NB4 (cell line): ENCODE data around the gene CDC73.

Experiments used
- DNase-seq: peaks from one replicate; pipeline ENCODE4 v3.0.0; 2010; ENCODE audit warnings: low read depth
- H3K4me3 ChIP-seq: one replicate; pipeline ENCODE4 v1.5.1; 2011; ENCODE audit warnings: mild to moderate bottlenecking, low read depth, low read length, moderate library complexity
- CTCF ChIP-seq: IDR thresholded peaks from one replicate; pipeline ENCODE4 v1.5.1; 2012; ENCODE audit warnings: low read depth, low read length
- MAX ChIP-seq: IDR thresholded peaks from 2 replicates; pipeline ENCODE4 v1.6.1; 2011; ENCODE audit warnings: low read depth, low read length
- MYC ChIP-seq: IDR thresholded peaks from 2 replicates; pipeline ENCODE4 v1.6.1; 2011; ENCODE audit warnings: low read depth, low read length
- POLR2A ChIP-seq: IDR thresholded peaks from 2 replicates; pipeline ENCODE4 v1.6.1; 2011; ENCODE audit warnings: mild to moderate bottlenecking; ENCODE audit not compliant: insufficient read length; ENCODE audit errors: extremely low read depth

Gene CDC73

GRCh38 chr1:193142409-193142808, 20.6 kb downstream of the CDC73 start:
- no peak overlapping the region for H3K4me3 ChIP-seq
- TF ChIP-seq MYC: no peak

GRCh38 chr1:193143285-193143684, 21.5 kb downstream of the CDC73 start:
- H3K4me3 ChIP-seq: no peak overlapping the region
- DNase-seq: no peak
- TF ChIP-seq CTCF (no peak), MAX (no peak), MYC (no peak), POLR2A (no peak)

More at GRCh38 chr1:193142409-193142808, 20.6 kb downstream of the CDC73 start:
- no peak for DNase-seq

GRCh38 chr1:193144361-193144938, 22.6 kb downstream of the CDC73 start:
- DNase-seq: no peak
- no peak overlapping the region for H3K4me3 ChIP-seq
- TF ChIP-seq MYC (no peak), POLR2A (no peak), CTCF (no peak), MAX (no peak)

GRCh38 chr1:193144999-193145398, 23.2 kb downstream of the CDC73 start:
- DNase-seq: no peak
- H3K4me3 ChIP-seq: no peak overlapping the region
- TF ChIP-seq MYC (no peak), CTCF (no peak), MAX (no peak), POLR2A (no peak)

- DNase-seq: no peak
- no peak for TF ChIP-seq MAX
- TF ChIP-seq POLR2A: no peak
- no peak for TF ChIP-seq MYC
- TF ChIP-seq CTCF: no peak
- no peak overlapping the region for H3K4me3 ChIP-seq
These were observed 34.4 kb downstream of the CDC73 start for GRCh38 chr1:193156117-193156821.

- no peak for DNase-seq
- H3K4me3 ChIP-seq: no peak overlapping the region
- no peak for TF ChIP-seq MAX
- no peak for TF ChIP-seq CTCF
- no peak for TF ChIP-seq POLR2A
- no peak for TF ChIP-seq MYC
These were observed 35.0 kb downstream of the CDC73 start for GRCh38 chr1:193156822-193157142.
